Peyer's patch (tissue), 4 donors: ENCODE results near the gene RHOH. TPM values are rescaled to one million over a fixed set of nuclear protein-coding genes. Genes with fewer than 3 reads are reported as not detected.

Source experiments
- DNase-seq, 3 donors: peaks; one replicate each; pipeline ENCODE4 v3.0.0-alpha.2; 2017 to 2019
- H3K27ac ChIP-seq, 4 donors: fragments of 200-600 bp; sonication (generic); one replicate each; pipeline ENCODE4 v1.5.1; 2016 to 2019
- H3K27me3 ChIP-seq, 2 donors: fragments of 200-600 bp; sonication (generic); one replicate each; pipeline ENCODE4 v1.5.1; 2019
- H3K36me3 ChIP-seq, 3 donors: fragments of 200-600 bp; sonication (generic); one replicate each; pipeline ENCODE4 v1.5.1; 2016 to 2019
- H3K4me1 ChIP-seq, 4 donors: fragments of 200-600 bp; sonication (generic); one replicate each; pipeline ENCODE4 v1.5.1; 2016 to 2019
- H3K4me3 ChIP-seq, 4 donors: fragments of 200-600 bp; sonication (generic); 1 replicate in 3 of 4; 2 replicates in 1 of 4; pipeline ENCODE4 v1.5.1; 2016 to 2019; ENCODE audit warnings: mild to moderate bottlenecking in 1 of 4
- H3K9me3 ChIP-seq, 4 donors: fragments of 200-600 bp; sonication (generic); one replicate each; pipeline ENCODE4 v1.5.1; 2016 to 2019; ENCODE audit warnings: mild to moderate bottlenecking in 1 of 4
- CTCF ChIP-seq, 6 experiments: fragments of 450-650 bp in 4 of 6; fragments of 200-600 bp in 2 of 6; sonication (generic) in 1 of 6; IDR thresholded peaks; one replicate each; pipeline ENCODE4 v1.5.1; 2017 to 2019; ENCODE audit warnings: antibody characterized with exemption in 6 of 6, mild to moderate bottlenecking in 3 of 6, moderate library complexity in 1 of 6
- POLR2A ChIP-seq, 2 donors: fragments of 450-650 bp; IDR thresholded peaks; one replicate each; pipeline ENCODE4 v1.5.1; 2017; ENCODE audit warnings: antibody characterized with exemption in 2 of 2, mild to moderate bottlenecking in 2 of 2, moderate library complexity in 2 of 2
- total RNA-seq, 4 donors: library from RNA; depleted of rRNA; stranded (reverse); fragments of >200 nt; gene quantifications; one replicate each; pipeline ENCODE4 v1.1.0, GENCODE V29; 2016

RHOH gene
- total RNA-seq, 4 donors from 2014 or later: 3.0 to 46.2 (median 9.8) TPM

GRCh38 chr4:40216622-40217366 is 20.0 kb downstream of the RHOH start:
- DNase-seq: no peak
- Histone ChIP-seq H3K27ac (peak overlapping the region in 1 of 4 donors; percentile 46), H3K36me3 (no peaks in the 10 kb centered on the region), H3K4me3 (no peak overlapping the region), H3K4me1 (peaks cover 0 to 19% (median 7%) of the 10 kb centered on the region in 4 donors), H3K9me3 (no peaks in the 10 kb centered on the region), H3K27me3 (no peaks in the 10 kb centered on the region)
- no peak for TF ChIP-seq CTCF (IDR thresholded peaks at IDR 0.05)
- no peak for TF ChIP-seq POLR2A (IDR thresholded peaks at IDR 0.05)

- Histone ChIP-seq H3K36me3 (no peaks in the 10 kb centered on the region), H3K27ac (peak overlapping the region in 1 of 4 donors; percentile 39), H3K27me3 (no peaks in the 10 kb centered on the region), H3K4me3 (no peak overlapping the region), H3K9me3 (no peaks in the 10 kb centered on the region), H3K4me1 (peaks cover 0 to 9% (median 3%) of the 10 kb centered on the region in 4 donors)
- no peak for DNase-seq
- TF ChIP-seq CTCF (IDR thresholded peaks at IDR 0.05) (no peak), POLR2A (IDR thresholded peaks at IDR 0.05) (no peak)
Measured at GRCh38 chr4:40221744-40222143, 24.9 kb downstream of the RHOH start.

DNA sequence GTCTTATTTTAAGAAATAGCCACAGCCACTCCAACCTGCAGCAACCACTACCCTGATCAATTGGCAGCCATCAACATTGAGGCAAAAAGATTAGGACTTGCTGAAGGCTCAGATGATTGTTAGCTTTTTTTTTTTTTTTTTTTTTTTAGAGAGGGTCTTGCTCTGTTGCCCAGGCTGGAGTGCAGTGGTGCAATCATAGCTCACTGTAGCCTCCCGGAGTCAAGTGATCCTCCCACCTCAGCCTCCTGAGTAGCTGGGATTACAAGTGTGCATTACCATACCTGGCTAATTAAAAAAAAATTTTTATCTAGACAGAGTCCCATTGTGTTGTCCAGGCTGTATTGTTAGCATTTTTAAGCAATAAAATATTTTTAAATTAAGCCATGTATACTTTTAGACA is 26.5 kb downstream of the RHOH start:
- Histone ChIP-seq H3K4me1 (peaks cover 0 to 15% (median 3%) of the 10 kb centered on the region in 4 donors), H3K27ac (no peak overlapping the region), H3K9me3 (no peaks in the 10 kb centered on the region), H3K4me3 (no peak overlapping the region), H3K27me3 (no peaks in the 10 kb centered on the region), H3K36me3 (no peaks in the 10 kb centered on the region)
- no peak for TF ChIP-seq POLR2A (IDR thresholded peaks at IDR 0.05)
- no peak for TF ChIP-seq CTCF (IDR thresholded peaks at IDR 0.05)
- peak in 1 of 3 donors; percentile 3 for DNase-seq

DNA sequence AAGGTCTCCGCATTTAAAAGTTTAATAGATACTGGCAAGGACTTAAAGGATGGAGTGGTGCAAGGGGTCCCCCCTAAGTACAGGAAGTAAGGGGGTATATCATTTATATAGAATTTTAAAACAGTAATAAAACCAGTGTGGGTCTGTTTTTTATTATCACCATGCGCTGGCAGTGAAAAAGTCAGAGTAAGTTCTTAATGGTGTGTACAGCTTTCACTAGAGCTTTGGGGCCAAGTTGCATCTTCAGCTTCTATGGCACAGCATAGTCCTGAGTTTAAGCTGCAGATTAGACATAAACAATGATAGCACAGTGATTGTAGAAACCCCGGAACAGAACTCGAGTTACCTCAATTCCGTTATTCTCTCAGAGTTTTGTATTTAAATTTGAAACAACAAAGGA is 27.6 kb downstream of the RHOH start:
- Histone ChIP-seq H3K27ac (peak overlapping the region in 1 of 4 donors; percentile 21), H3K9me3 (no peaks in the 10 kb centered on the region), H3K4me3 (no peak overlapping the region), H3K27me3 (no peaks in the 10 kb centered on the region), H3K36me3 (no peaks in the 10 kb centered on the region), H3K4me1 (peaks cover 0 to 18% (median 3%) of the 10 kb centered on the region in 4 donors)
- DNase-seq: peak in 1 of 3 donors; percentile 13
- TF ChIP-seq POLR2A (IDR thresholded peaks at IDR 0.05) (no peak), CTCF (IDR thresholded peaks at IDR 0.05) (no peak)

- peak in 1 of 3 donors; percentile 15 for DNase-seq
- Histone ChIP-seq H3K27me3 (no peaks in the 10 kb centered on the region), H3K9me3 (no peaks in the 10 kb centered on the region), H3K4me1 (peaks cover 0 to 14% (median 0%) of the 10 kb centered on the region in 4 donors), H3K36me3 (no peaks in the 10 kb centered on the region), H3K4me3 (no peak overlapping the region), H3K27ac (peak overlapping the region in 3 of 4 donors; percentile 18 to 72 (median 26))
- TF ChIP-seq CTCF (IDR thresholded peaks at IDR 0.05): no peak
- no peak for TF ChIP-seq POLR2A (IDR thresholded peaks at IDR 0.05)
Measured at GRCh38 chr4:40225497-40225896, 28.7 kb downstream of the RHOH start.
